Esophagus squamous epithelium (tissue), 5 donors: ENCODE data around the gene LMO1. TPM values are rescaled to one million over a fixed set of nuclear protein-coding genes. Genes with fewer than 3 reads are reported as not detected.

Source experiments
- DNase-seq: peaks from one replicate; lab custom pipeline; 2025; lab: John Stamatoyannopoulos, UW
- H3K27ac ChIP-seq, 4 donors: fragments of 200-600 bp; sonication (generic); one replicate each; pipeline ENCODE4 v1.5.1; 2016 to 2019; ENCODE audit warnings: mild to moderate bottlenecking in 1 of 4
- H3K27me3 ChIP-seq, 4 donors: fragments of 200-600 bp; sonication (generic); 1 replicate in 3 of 4; 2 replicates in 1 of 4; pipeline versions ENCODE4 v1.5.1 to v1.6.0; 2017 to 2021; ENCODE audit warnings: antibody characterized with exemption in 1 of 4
- H3K36me3 ChIP-seq, 3 donors: fragments of 200-600 bp; sonication (generic); one replicate each; pipeline ENCODE4 v1.5.1; 2016 to 2019
- H3K4me1 ChIP-seq, 3 donors: fragments of 200-600 bp; sonication (generic); one replicate each; pipeline ENCODE4 v1.5.1; 2017 to 2019
- H3K4me3 ChIP-seq, 4 donors: fragments of 200-600 bp; sonication (generic); 1 replicate in 3 of 4; 2 replicates in 1 of 4; pipeline ENCODE4 v1.5.1; 2016 to 2019; ENCODE audit warnings: mild to moderate bottlenecking in 2 of 4, moderate library complexity in 1 of 4
- H3K9me3 ChIP-seq, 3 donors: fragments of 200-600 bp; sonication (generic); one replicate each; pipeline ENCODE4 v1.5.1; 2016 to 2019
- POLR2A ChIP-seq, 4 donors: fragments of 450-650 bp; IDR thresholded peaks; one replicate each; pipeline ENCODE4 v1.6.1; 2017; ENCODE audit warnings: antibody characterized with exemption in 4 of 4, mild to moderate bottlenecking in 4 of 4, moderate library complexity in 3 of 4
- WGBS, 2 donors: methylation state at CpG; one replicate each; pipeline ENCODE4 v1.1.5; 2018; 5-methylcytosine and 5-hydroxymethylcytosine counted together
- intact Hi-C: fragments of 100-400 bp; cut with DNase I; formaldehyde crosslinking; loops from one replicate; pipeline ENCODE4 v1.15.0; 2022
- total RNA-seq, 4 donors: library from RNA; depleted of rRNA; stranded (reverse); fragments of >200 nt; gene quantifications; one replicate each; pipeline ENCODE4 v1.1.0, GENCODE V29; 2016
- TF ChIP-seq, protein P1 (sequence below), 6 experiments: fragments of 450-650 bp in 4 of 6; fragments of 200-600 bp in 2 of 6; sonication (generic) in 2 of 6; IDR thresholded peaks; one replicate each; pipeline ENCODE4 v1.5.1; 2016 to 2019; ENCODE audit warnings: antibody characterized with exemption in 6 of 6, mild to moderate bottlenecking in 4 of 6, moderate library complexity in 4 of 6
- donor health status: DM: yes; HTN: yes; CAD: no.

Gene LMO1
- total RNA-seq, 4 donors from 2014 or later, result not detected

DNA sequence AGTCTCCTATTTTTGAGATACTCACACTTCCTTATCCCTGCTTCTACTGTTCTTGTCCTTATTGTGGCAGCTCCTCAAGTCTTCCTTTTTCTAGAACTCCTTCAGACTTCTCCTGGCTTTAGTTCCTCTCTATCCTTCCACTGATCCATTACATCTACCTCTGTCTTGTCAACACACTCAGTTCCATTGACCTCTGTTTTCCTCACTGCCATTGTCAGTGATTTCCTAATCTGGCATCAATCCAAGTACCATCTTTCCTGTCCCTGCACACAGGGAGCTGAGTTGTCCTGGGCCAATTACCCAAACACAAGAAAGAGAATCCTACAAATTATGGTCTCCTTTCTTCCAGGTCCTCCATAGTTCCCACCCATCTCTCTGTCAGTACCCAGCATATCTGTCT lies 66.9 kb downstream of the LMO1 start:
- no peak for TF ChIP-seq POLR2A (IDR thresholded peaks at IDR 0.05)
- TF ChIP-seq, protein P1, sequence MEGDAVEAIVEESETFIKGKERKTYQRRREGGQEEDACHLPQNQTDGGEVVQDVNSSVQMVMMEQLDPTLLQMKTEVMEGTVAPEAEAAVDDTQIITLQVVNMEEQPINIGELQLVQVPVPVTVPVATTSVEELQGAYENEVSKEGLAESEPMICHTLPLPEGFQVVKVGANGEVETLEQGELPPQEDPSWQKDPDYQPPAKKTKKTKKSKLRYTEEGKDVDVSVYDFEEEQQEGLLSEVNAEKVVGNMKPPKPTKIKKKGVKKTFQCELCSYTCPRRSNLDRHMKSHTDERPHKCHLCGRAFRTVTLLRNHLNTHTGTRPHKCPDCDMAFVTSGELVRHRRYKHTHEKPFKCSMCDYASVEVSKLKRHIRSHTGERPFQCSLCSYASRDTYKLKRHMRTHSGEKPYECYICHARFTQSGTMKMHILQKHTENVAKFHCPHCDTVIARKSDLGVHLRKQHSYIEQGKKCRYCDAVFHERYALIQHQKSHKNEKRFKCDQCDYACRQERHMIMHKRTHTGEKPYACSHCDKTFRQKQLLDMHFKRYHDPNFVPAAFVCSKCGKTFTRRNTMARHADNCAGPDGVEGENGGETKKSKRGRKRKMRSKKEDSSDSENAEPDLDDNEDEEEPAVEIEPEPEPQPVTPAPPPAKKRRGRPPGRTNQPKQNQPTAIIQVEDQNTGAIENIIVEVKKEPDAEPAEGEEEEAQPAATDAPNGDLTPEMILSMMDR (IDR thresholded peaks at IDR 0.05), result no peak
- Histone ChIP-seq H3K36me3 (no peaks in the 10 kb centered on the region), H3K4me1 (peaks cover 0 to 5% (median 0%) of the 10 kb centered on the region in 3 donors), H3K4me3 (no peak overlapping the region), H3K27me3 (peaks cover 0 to 68% (median 0%) of the 10 kb centered on the region in 4 donors), H3K9me3 (no peaks in the 10 kb centered on the region), H3K27ac (no peak overlapping the region)
- DNase-seq, result no peak
- intact Hi-C loops, result no loop called here

DNA sequence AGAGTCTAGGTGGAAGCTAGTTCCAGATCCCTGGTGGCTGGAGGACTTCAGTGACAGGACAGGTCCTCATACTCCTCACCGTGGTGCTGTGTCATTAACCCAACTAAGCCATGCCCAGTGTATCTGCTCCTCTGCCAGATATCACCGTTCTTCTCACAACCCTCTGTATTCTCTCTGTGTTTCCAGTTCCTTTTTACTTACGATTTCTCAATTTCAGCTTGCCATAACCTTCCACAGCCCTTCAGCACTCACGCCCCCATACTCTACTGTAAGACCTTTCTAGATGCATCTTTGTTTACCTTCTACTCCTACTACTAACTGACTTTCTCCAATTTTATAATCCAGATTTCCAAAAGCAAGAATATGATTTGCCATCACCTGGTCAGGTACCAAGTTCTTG lies 68.7 kb downstream of the LMO1 start:
- Histone ChIP-seq H3K4me3 (no peak overlapping the region), H3K27ac (no peak overlapping the region), H3K27me3 (peaks cover 0 to 64% (median 0%) of the 10 kb centered on the region in 4 donors), H3K4me1 (peaks cover 0 to 5% (median 0%) of the 10 kb centered on the region in 3 donors), H3K36me3 (no peaks in the 10 kb centered on the region), H3K9me3 (no peaks in the 10 kb centered on the region)
- intact Hi-C loops, result no loop called here
- TF ChIP-seq, protein P1 (IDR thresholded peaks at IDR 0.05), result no peak
- TF ChIP-seq POLR2A (IDR thresholded peaks at IDR 0.05), result no peak
- 68 to 74% methylated on average over 4 of the region's 4 CpGs for WGBS, 2 donors
- no peak for DNase-seq

DNA sequence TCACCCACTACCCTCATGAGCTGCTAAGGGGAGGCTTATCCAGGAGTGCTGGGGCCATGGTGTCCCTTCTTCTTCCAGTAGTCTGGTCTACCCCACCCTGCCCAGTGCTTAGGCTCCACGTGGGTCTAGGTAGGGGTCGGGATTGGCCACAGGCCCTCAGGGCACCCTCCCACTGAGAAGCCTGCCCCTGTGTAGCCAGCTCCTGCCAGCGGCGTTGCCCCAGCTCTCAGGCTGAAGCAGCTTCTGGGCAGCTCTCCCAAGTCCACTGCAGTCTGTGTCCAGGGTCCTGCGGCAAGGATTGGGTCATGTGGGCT lies 70.8 kb downstream of the LMO1 start:
- Histone ChIP-seq H3K27me3 (peaks cover 0 to 44% (median 0%) of the 10 kb centered on the region in 4 donors), H3K36me3 (no peaks in the 10 kb centered on the region), H3K27ac (no peak overlapping the region), H3K4me3 (no peak overlapping the region), H3K9me3 (no peaks in the 10 kb centered on the region), H3K4me1 (peaks cover 0 to 5% (median 0%) of the 10 kb centered on the region in 3 donors)
- WGBS, 2 donors, result no CpG with 5 or more reads among the region's 5 CpGs
- no peak for TF ChIP-seq POLR2A (IDR thresholded peaks at IDR 0.05)
- TF ChIP-seq, protein P1 (IDR thresholded peaks at IDR 0.05), result no peak
- intact Hi-C loops, result no loop called here
- no peak for DNase-seq

DNA sequence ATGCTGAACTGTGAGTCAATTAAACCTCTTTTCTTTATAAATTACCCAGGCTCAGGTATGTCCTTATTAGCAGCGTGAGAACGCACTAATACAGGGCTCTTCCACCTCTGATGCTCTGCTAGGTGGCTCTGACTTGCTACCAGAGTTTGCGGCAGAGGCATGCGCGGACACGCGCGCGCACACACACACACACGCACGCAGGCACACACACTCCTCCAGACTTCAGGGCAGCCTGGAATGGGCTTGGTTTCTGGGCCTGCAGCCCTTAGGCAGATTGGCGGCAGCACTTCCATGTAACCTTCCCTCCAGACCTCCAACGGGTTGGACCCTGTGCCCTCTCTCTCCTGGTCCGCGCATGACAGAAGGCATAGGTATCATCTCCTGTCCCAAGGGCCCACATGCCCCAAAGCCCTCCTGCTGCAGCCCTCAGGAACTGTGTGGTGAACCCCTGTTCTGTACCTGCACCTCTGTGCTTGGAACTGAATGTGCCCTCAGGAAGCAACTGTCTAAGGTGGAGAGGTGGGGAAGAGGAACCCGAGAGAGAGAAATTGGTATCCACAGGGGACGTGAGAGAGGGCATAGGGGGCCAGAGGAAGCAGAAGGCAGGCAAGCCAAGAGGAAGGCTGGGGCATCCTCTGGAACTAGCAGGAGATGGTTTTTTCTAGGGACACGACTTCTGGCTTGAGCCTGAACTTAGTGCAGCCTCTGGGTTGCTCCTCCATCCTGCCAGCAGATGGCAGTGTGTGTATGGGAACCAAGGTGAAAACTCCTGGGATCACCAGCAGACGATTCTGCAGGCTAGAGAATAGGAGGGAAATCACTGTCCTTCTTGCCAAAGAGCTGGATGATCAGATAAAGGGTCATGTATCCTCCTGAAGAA lies 71.4 kb downstream of the LMO1 start:
- H3K4me3 ChIP-seq, result no peak overlapping the region
- WGBS, 2 donors, result 55 to 65% methylated on average over 10 to 19 of the region's 19 CpGs
- intact Hi-C loops, result no loop called here
- TF ChIP-seq POLR2A (IDR thresholded peaks at IDR 0.05), result no peak
- TF ChIP-seq, protein P1 (IDR thresholded peaks at IDR 0.05), result peak; percentile 52 to 80 (median 72)
- peaks cover 0 to 42% (median 0%) of the 10 kb centered on the region in 4 donors for H3K27me3 ChIP-seq
- H3K36me3 ChIP-seq, result no peaks in the 10 kb centered on the region
- no peaks in the 10 kb centered on the region for H3K9me3 ChIP-seq
- DNase-seq, result no peak
- H3K4me1 ChIP-seq, result peaks cover 0 to 5% (median 0%) of the 10 kb centered on the region in 3 donors
- H3K27ac ChIP-seq, result no peak overlapping the region

DNA sequence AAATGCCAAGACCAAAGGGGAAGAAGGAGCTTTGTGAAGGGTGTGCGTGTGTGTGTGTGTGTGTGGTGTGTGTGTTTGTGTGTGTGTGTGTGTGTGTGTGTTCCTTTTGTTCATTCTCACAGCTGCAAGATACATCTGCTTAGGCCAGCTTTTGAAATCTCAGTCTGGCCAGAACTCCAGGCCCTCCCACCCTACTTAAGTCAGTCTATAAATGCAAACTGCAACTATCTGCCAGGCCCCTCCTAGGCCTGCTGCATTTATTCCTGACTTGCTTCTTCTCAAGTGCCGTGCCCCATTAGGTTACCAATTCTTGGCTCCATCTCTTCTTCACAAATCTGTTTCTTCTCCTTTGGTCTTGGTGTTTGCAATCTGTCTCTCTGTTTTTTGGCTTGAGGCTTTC lies 73.2 kb downstream of the LMO1 start:
- no peak for DNase-seq
- TF ChIP-seq, protein P1 (IDR thresholded peaks at IDR 0.05), result no peak
- H3K4me1 ChIP-seq, result peaks cover 0 to 5% (median 0%) of the 10 kb centered on the region in 3 donors
- intact Hi-C loops, result no loop called here
- H3K4me3 ChIP-seq, result no peak overlapping the region
- H3K27me3 ChIP-seq, result peaks cover 0 to 26% (median 0%) of the 10 kb centered on the region in 4 donors
- H3K9me3 ChIP-seq, result no peaks in the 10 kb centered on the region
- no peak overlapping the region for H3K27ac ChIP-seq
- no peaks in the 10 kb centered on the region for H3K36me3 ChIP-seq
- WGBS, 2 donors, result 34 to 50% methylated on average over 2 of the region's 2 CpGs
